Stimulated activated CD4-positive, alpha-beta T cell treated with anti-CD3 and anti-CD28 coated beads, TNF-alpha, amount 100 ng/mL, for 48 hours (primary cell): ENCODE data around the gene SERPINA9.
"Not testable (repeated sequence)": the region's sequence is repeated elsewhere in the genome, so short reads cannot be mapped to it uniquely, and the experiment has no call there.

Experiments used
- DNase-seq, 3 donors: peaks; one replicate each; pipeline ENCODE4 v3.0.0-alpha.2; 2020; ENCODE audit warnings: low read depth in 3 of 3

Gene SERPINA9

GRCh38 chr14:94424371-94424770, 51.6 kb downstream of the SERPINA9 start:
- DNase-seq = no peak

- peak; percentile 24 to 38 (median 33) for DNase-seq
Measured at GRCh38 chr14:94423453-94424056, 52.4 kb downstream of the SERPINA9 start.

GRCh38 chr14:94421316-94421715, 54.7 kb downstream of the SERPINA9 start:
- DNase-seq = no peak

- not testable (repeated sequence) for DNase-seq
Measured at GRCh38 chr14:94417497-94418205, 58.3 kb downstream of the SERPINA9 start.
